Measurements from ENCODE around the gene KIR2DL4. TPM values are rescaled to one million over a fixed set of nuclear protein-coding genes. Genes with fewer than 3 reads are reported as not detected.
"Not testable (repeated sequence)": the region's sequence is repeated elsewhere in the genome, so short reads cannot be mapped to it uniquely, and the experiment has no call there.

The KIR2DL4 gene
- total RNA-seq, 1 experiment from 2014 or later, result not detected

GRCh38 chr19:54828064-54828463 is 24.7 kb downstream of the KIR2DL4 start:
- intact Hi-C loops (cut with micrococcal nuclease); POLR2A ChIA-PET; BruUV-seq (replicated peaks): not testable (repeated sequence)

DNA sequence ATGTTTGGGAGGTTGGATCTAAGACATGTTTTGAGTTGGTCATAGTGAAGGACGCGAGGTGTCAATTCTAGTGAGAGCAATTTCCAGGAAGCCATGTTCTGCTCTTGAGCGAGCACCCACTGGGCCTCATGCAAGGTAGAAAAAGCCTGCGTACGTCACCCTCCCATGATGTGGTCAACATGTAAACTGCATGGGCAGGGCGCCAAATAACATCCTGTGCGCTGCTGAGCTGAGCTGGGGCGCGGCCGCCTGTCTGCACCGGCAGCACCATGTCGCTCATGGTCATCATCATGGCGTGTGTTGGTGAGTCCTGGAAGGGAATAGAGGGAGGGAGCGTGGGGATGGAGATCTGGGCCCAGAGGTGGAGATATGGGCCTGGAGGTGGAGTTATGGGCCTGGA is 29.1 kb downstream of the KIR2DL4 start, which contains the start of gene KIR2DS4:
TSS of gene KIR2DS4 (plus strand) at position 181 of the 400 bp plus-strand sequence.
- BruUV-seq (replicated peaks); H3K36me3 ChIP-seq (ENCODE audit: control insufficient read depth in 1 of 2, insufficient read depth in 2 of 2, low read length in 2 of 2); RAD21 ChIA-PET (ENCODE audit: low non-redundant PET in 1 of 2, low total read pairs in 2 of 2, uncharacterized antibody in 2 of 2, unreplicated experiment in 2 of 2); H3K9me3 ChIP-seq (ENCODE audit: control insufficient read depth in 1 of 2, insufficient read depth in 1 of 2, low read depth in 1 of 2, low read length in 2 of 2); H4K20me1 ChIP-seq (ENCODE audit: insufficient read depth); POLR2A ChIA-PET; H3K4me2 ChIP-seq (ENCODE audit: low read length); H2AFZ ChIP-seq (ENCODE audit: low read depth, low read length, poor library complexity, severe bottlenecking); H3K27me3 ChIP-seq (ENCODE audit: insufficient read depth, low read length); DNase-seq (ENCODE audit: low read depth, low spot score); H3K79me2 ChIP-seq (ENCODE audit: insufficient read depth, low read length); H3K4me1 ChIP-seq (ENCODE audit: control insufficient read depth in 1 of 2, insufficient read depth in 2 of 2, low read length in 2 of 2); H3K27ac ChIP-seq (ENCODE audit: low read depth, low read length); CTCF ChIA-PET; H3K4me3 ChIP-seq (replicated peaks in 1 of 2; ENCODE audit: low read depth in 1 of 2, low read length in 2 of 2); H3K9ac ChIP-seq (ENCODE audit: low read length); intact Hi-C loops (cut with micrococcal nuclease); H3K9me2 ChIP-seq (ENCODE audit: insufficient read depth); ATAC-seq: not testable (repeated sequence)

More at GRCh38 chr19:54828064-54828463, 24.7 kb downstream of the KIR2DL4 start:
- H3K36me3 ChIP-seq (ENCODE audit: control insufficient read depth in 1 of 2, insufficient read depth in 2 of 2, low read length in 2 of 2); H3K4me3 ChIP-seq (replicated peaks in 1 of 2; ENCODE audit: low read depth in 1 of 2, low read length in 2 of 2); H3K4me2 ChIP-seq (ENCODE audit: low read length); H3K4me1 ChIP-seq (ENCODE audit: control insufficient read depth in 1 of 2, insufficient read depth in 2 of 2, low read length in 2 of 2); H3K79me2 ChIP-seq (ENCODE audit: insufficient read depth, low read length); DNase-seq (ENCODE audit: low read depth, low spot score); CTCF ChIA-PET; H2AFZ ChIP-seq (ENCODE audit: low read depth, low read length, poor library complexity, severe bottlenecking); H4K20me1 ChIP-seq (ENCODE audit: insufficient read depth); H3K9ac ChIP-seq (ENCODE audit: low read length); H3K9me3 ChIP-seq (ENCODE audit: control insufficient read depth in 1 of 2, insufficient read depth in 1 of 2, low read depth in 1 of 2, low read length in 2 of 2); ATAC-seq; H3K27ac ChIP-seq (ENCODE audit: low read depth, low read length); RAD21 ChIA-PET (ENCODE audit: low non-redundant PET in 1 of 2, low total read pairs in 2 of 2, uncharacterized antibody in 2 of 2, unreplicated experiment in 2 of 2); H3K9me2 ChIP-seq (ENCODE audit: insufficient read depth): not testable (repeated sequence)
- peaks cover 12% of the 10 kb centered on the region; the same call in 1 of the 2 replicates for H3K27me3 ChIP-seq (ENCODE audit: insufficient read depth, low read length)

GRCh38 chr19:54835126-54835525 is 31.7 kb downstream of the KIR2DL4 start:
- H3K79me2 ChIP-seq (ENCODE audit: insufficient read depth, low read length); H3K9me3 ChIP-seq (ENCODE audit: control insufficient read depth in 1 of 2, insufficient read depth in 1 of 2, low read depth in 1 of 2, low read length in 2 of 2); CTCF ChIA-PET; H3K36me3 ChIP-seq (ENCODE audit: control insufficient read depth in 1 of 2, insufficient read depth in 2 of 2, low read length in 2 of 2); POLR2A ChIA-PET; H4K20me1 ChIP-seq (ENCODE audit: insufficient read depth); DNase-seq (ENCODE audit: low read depth, low spot score); H3K27me3 ChIP-seq (ENCODE audit: insufficient read depth, low read length); intact Hi-C loops (cut with micrococcal nuclease); H3K9me2 ChIP-seq (ENCODE audit: insufficient read depth); H3K4me1 ChIP-seq (ENCODE audit: control insufficient read depth in 1 of 2, insufficient read depth in 2 of 2, low read length in 2 of 2); H3K4me3 ChIP-seq (replicated peaks in 1 of 2; ENCODE audit: low read depth in 1 of 2, low read length in 2 of 2); H3K9ac ChIP-seq (ENCODE audit: low read length); RAD21 ChIA-PET (ENCODE audit: low non-redundant PET in 1 of 2, low total read pairs in 2 of 2, uncharacterized antibody in 2 of 2, unreplicated experiment in 2 of 2); ATAC-seq; BruUV-seq (replicated peaks); H3K4me2 ChIP-seq (ENCODE audit: low read length); H2AFZ ChIP-seq (ENCODE audit: low read depth, low read length, poor library complexity, severe bottlenecking); H3K27ac ChIP-seq (ENCODE audit: low read depth, low read length): not testable (repeated sequence)

- intact Hi-C loops (cut with micrococcal nuclease); DNase-seq (ENCODE audit: low read depth, low spot score); H3K9ac ChIP-seq (ENCODE audit: low read length); ATAC-seq; H3K79me2 ChIP-seq (ENCODE audit: insufficient read depth, low read length); H3K4me2 ChIP-seq (ENCODE audit: low read length); CTCF ChIA-PET; H3K27ac ChIP-seq (ENCODE audit: low read depth, low read length); POLR2A ChIA-PET; H3K9me3 ChIP-seq (ENCODE audit: control insufficient read depth in 1 of 2, insufficient read depth in 1 of 2, low read depth in 1 of 2, low read length in 2 of 2); RAD21 ChIA-PET (ENCODE audit: low non-redundant PET in 1 of 2, low total read pairs in 2 of 2, uncharacterized antibody in 2 of 2, unreplicated experiment in 2 of 2); H3K9me2 ChIP-seq (ENCODE audit: insufficient read depth); H3K27me3 ChIP-seq (ENCODE audit: insufficient read depth, low read length); H3K4me1 ChIP-seq (ENCODE audit: control insufficient read depth in 1 of 2, insufficient read depth in 2 of 2, low read length in 2 of 2); H4K20me1 ChIP-seq (ENCODE audit: insufficient read depth); BruUV-seq (replicated peaks); H3K36me3 ChIP-seq (ENCODE audit: control insufficient read depth in 1 of 2, insufficient read depth in 2 of 2, low read length in 2 of 2); H2AFZ ChIP-seq (ENCODE audit: low read depth, low read length, poor library complexity, severe bottlenecking); H3K4me3 ChIP-seq (replicated peaks in 1 of 2; ENCODE audit: low read depth in 1 of 2, low read length in 2 of 2): not testable (repeated sequence)
Observed at GRCh38 chr19:54837522-54837921, 34.1 kb downstream of the KIR2DL4 start.

DNA sequence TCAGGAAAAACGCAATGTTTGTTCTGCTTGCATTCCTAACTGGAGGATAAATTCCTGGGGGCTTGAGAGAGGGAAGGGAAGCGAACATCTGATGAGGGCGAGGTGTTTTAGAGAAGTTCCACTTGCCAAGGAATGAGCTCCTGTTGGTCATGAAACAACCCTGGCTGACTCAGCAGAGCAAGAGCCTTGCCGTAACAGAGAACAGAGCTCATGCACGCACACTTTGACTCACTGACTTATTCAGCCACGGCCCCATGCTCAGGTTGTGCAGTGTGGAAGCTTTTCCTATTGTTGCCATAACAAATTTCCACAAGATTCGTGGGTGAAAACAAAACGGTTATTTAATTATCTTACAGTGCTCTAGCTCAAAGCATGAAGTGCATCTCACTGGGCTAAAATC is 39.8 kb downstream of the KIR2DL4 start:
- H3K27me3 ChIP-seq (ENCODE audit: insufficient read depth, low read length); H3K9me2 ChIP-seq (ENCODE audit: insufficient read depth); BruUV-seq (replicated peaks); POLR2A ChIA-PET; H3K79me2 ChIP-seq (ENCODE audit: insufficient read depth, low read length); H3K9me3 ChIP-seq (ENCODE audit: control insufficient read depth in 1 of 2, insufficient read depth in 1 of 2, low read depth in 1 of 2, low read length in 2 of 2); CTCF ChIA-PET; ATAC-seq; DNase-seq (ENCODE audit: low read depth, low spot score); RAD21 ChIA-PET (ENCODE audit: low non-redundant PET in 1 of 2, low total read pairs in 2 of 2, uncharacterized antibody in 2 of 2, unreplicated experiment in 2 of 2); H3K36me3 ChIP-seq (ENCODE audit: control insufficient read depth in 1 of 2, insufficient read depth in 2 of 2, low read length in 2 of 2); H3K4me2 ChIP-seq (ENCODE audit: low read length); H2AFZ ChIP-seq (ENCODE audit: low read depth, low read length, poor library complexity, severe bottlenecking); intact Hi-C loops (cut with micrococcal nuclease); H4K20me1 ChIP-seq (ENCODE audit: insufficient read depth); H3K4me3 ChIP-seq (replicated peaks in 1 of 2; ENCODE audit: low read depth in 1 of 2, low read length in 2 of 2); H3K9ac ChIP-seq (ENCODE audit: low read length); H3K4me1 ChIP-seq (ENCODE audit: control insufficient read depth in 1 of 2, insufficient read depth in 2 of 2, low read length in 2 of 2); H3K27ac ChIP-seq (ENCODE audit: low read depth, low read length): not testable (repeated sequence)
